Measurements from ENCODE around the gene STRBP. TPM values are rescaled to one million over a fixed set of nuclear protein-coding genes. Genes with fewer than 3 reads are reported as not detected.

STRBP gene
- total and polyA plus RNA-seq, 2 donors from 2014 or later, result 21.6 to 30.7 TPM

DNA sequence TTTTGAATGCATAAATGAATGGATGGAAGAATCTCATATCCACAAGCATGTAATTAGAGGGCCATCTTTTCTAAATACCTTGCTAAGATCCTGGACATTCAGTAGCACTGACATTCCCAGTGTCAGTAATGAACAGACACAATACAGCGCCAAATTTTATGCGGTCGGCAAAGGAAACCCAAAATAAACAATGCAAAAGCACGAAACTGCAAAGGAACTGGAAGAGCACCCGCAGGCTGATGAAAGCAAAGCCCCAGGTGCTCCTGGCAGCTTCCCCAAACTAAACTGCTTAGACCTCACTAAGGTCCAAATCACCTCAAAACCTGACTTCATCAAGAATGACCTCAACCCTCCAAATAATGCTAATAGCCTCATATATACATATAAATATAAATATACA lies 133.0 kb downstream of the STRBP start:
- H3K4me1 ChIP-seq (ENCODE audit: control insufficient read depth in 2 of 3, insufficient read depth in 2 of 3, low read depth in 1 of 3, low read length in 3 of 3), result no peaks in the 10 kb centered on the region
- H3K9ac ChIP-seq (ENCODE audit: low read length in 3 of 3), result no peak overlapping the region
- TF ChIP-seq, protein P1, sequence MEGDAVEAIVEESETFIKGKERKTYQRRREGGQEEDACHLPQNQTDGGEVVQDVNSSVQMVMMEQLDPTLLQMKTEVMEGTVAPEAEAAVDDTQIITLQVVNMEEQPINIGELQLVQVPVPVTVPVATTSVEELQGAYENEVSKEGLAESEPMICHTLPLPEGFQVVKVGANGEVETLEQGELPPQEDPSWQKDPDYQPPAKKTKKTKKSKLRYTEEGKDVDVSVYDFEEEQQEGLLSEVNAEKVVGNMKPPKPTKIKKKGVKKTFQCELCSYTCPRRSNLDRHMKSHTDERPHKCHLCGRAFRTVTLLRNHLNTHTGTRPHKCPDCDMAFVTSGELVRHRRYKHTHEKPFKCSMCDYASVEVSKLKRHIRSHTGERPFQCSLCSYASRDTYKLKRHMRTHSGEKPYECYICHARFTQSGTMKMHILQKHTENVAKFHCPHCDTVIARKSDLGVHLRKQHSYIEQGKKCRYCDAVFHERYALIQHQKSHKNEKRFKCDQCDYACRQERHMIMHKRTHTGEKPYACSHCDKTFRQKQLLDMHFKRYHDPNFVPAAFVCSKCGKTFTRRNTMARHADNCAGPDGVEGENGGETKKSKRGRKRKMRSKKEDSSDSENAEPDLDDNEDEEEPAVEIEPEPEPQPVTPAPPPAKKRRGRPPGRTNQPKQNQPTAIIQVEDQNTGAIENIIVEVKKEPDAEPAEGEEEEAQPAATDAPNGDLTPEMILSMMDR (IDR thresholded peaks at IDR 0.05; ENCODE audit: borderline replicate concordance, extremely low read depth, insufficient read depth), result no peak
- no peak for FAIRE-seq
- H3K36me3 ChIP-seq (ENCODE audit: control insufficient read depth in 2 of 3, insufficient read depth in 3 of 3, low read length in 3 of 3), result peaks cover 2 to 6% (median 4%) of the 10 kb centered on the region in 3 donors
- no peaks in the 10 kb centered on the region for H3K9me3 ChIP-seq (ENCODE audit: control insufficient read depth in 2 of 3, insufficient read depth in 1 of 3, low read length in 3 of 3)
- intact Hi-C loops (cut with DNase I), result no loop called here
- H3K4me3 ChIP-seq (ENCODE audit: low read length in 3 of 3), result no peak overlapping the region
- H3K27ac ChIP-seq (ENCODE audit: low read depth in 2 of 2, low read length in 2 of 2), result no peak overlapping the region
- H3K27me3 ChIP-seq (ENCODE audit: control insufficient read depth, insufficient read depth, low read length), result no peaks in the 10 kb centered on the region
- DNase-seq, result no peak

DNA sequence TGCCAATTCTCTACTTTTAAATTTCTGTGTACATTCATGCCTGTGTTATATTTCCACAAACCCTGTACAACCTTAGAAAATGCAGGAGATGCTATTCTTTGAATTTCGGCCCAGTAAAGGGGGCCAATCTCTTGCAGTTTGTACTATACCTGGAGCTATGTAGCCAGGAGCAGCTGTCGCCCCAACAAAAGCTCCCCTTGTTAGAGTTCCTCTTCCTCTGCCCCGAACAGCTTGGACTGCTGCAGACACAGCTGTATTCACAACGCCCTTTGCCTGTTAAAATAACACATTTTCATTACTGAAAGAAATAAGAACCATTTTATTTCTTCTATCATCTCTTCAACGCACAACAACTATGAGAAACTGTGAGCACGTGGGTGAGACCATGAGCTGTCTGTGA lies 135.7 kb downstream of the STRBP start:
- Histone ChIP-seq H3K27ac (ENCODE audit: low read depth in 2 of 2, low read length in 2 of 2) (no peak overlapping the region), H3K36me3 (ENCODE audit: control insufficient read depth in 2 of 3, insufficient read depth in 3 of 3, low read length in 3 of 3) (peaks cover 2 to 11% (median 4%) of the 10 kb centered on the region in 3 donors), H3K4me3 (ENCODE audit: low read length in 3 of 3) (no peak overlapping the region), H3K27me3 (ENCODE audit: control insufficient read depth, insufficient read depth, low read length) (no peaks in the 10 kb centered on the region), H3K9me3 (ENCODE audit: control insufficient read depth in 2 of 3, insufficient read depth in 1 of 3, low read length in 3 of 3) (no peaks in the 10 kb centered on the region), H3K9ac (ENCODE audit: low read length in 3 of 3) (no peak overlapping the region), H3K4me1 (ENCODE audit: control insufficient read depth in 2 of 3, insufficient read depth in 2 of 3, low read depth in 1 of 3, low read length in 3 of 3) (no peaks in the 10 kb centered on the region)
- intact Hi-C loops (cut with DNase I), result no loop called here
- TF ChIP-seq, protein P1 (IDR thresholded peaks at IDR 0.05; ENCODE audit: borderline replicate concordance, extremely low read depth, insufficient read depth), result no peak
- no peak for DNase-seq
- FAIRE-seq, result no peak

DNA sequence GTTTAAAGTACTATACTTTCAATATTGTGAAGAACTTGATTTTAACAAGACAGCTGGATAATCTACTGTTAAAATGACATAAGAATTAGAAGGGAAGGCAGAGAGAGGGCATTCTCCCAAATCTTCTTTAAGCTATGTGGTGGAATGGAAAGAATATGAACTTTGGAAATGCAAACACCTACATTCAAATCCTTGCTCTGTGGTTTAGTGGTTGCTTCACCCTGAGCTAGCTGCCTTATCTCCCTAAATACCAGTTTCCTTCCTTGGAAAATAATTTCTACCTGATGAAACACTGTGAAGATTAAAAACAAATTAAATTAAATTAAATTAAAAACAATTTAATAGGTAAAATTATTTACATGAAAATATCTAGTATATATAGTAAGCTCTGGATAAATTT lies 136.4 kb downstream of the STRBP start:
- Histone ChIP-seq H3K9me3 (ENCODE audit: control insufficient read depth in 2 of 3, insufficient read depth in 1 of 3, low read length in 3 of 3) (no peaks in the 10 kb centered on the region), H3K9ac (ENCODE audit: low read length in 3 of 3) (no peak overlapping the region), H3K4me1 (ENCODE audit: control insufficient read depth in 2 of 3, insufficient read depth in 2 of 3, low read depth in 1 of 3, low read length in 3 of 3) (no peaks in the 10 kb centered on the region), H3K36me3 (ENCODE audit: control insufficient read depth in 2 of 3, insufficient read depth in 3 of 3, low read length in 3 of 3) (peaks cover 2 to 16% (median 4%) of the 10 kb centered on the region in 3 donors), H3K27ac (ENCODE audit: low read depth in 2 of 2, low read length in 2 of 2) (no peak overlapping the region), H3K27me3 (ENCODE audit: control insufficient read depth, insufficient read depth, low read length) (no peaks in the 10 kb centered on the region), H3K4me3 (ENCODE audit: low read length in 3 of 3) (no peak overlapping the region)
- intact Hi-C loops (cut with DNase I), result no loop called here
- DNase-seq (no peak), FAIRE-seq (no peak)
- TF ChIP-seq, protein P1 (IDR thresholded peaks at IDR 0.05; ENCODE audit: borderline replicate concordance, extremely low read depth, insufficient read depth), result no peak

DNA sequence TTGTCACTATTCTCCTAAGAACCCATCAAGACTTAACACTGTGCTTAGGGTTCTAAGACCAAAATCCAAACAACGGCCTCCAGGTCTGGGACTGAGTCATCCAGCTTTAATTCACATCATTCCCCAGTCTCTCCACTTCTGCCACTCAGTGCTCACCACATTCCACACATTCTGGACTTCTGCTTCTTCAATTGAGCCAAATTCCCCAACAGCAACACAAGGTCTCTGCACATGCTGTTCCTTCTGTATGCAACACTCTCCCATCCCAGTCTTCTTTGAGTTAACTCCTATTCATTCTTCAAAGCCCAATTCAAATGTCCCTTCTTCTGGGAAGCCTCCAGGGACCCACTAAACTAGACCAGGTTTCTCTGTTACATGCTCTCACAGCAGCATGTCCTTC lies 137.1 kb downstream of the STRBP start:
- no peak overlapping the region for H3K4me3 ChIP-seq (ENCODE audit: low read length in 3 of 3)
- no peaks in the 10 kb centered on the region for H3K4me1 ChIP-seq (ENCODE audit: control insufficient read depth in 2 of 3, insufficient read depth in 2 of 3, low read depth in 1 of 3, low read length in 3 of 3)
- H3K27me3 ChIP-seq (ENCODE audit: control insufficient read depth, insufficient read depth, low read length), result no peaks in the 10 kb centered on the region
- H3K36me3 ChIP-seq (ENCODE audit: control insufficient read depth in 2 of 3, insufficient read depth in 3 of 3, low read length in 3 of 3), result peaks cover 2 to 16% (median 4%) of the 10 kb centered on the region in 3 donors
- DNase-seq (no peak), FAIRE-seq (no peak)
- no peak overlapping the region for H3K27ac ChIP-seq (ENCODE audit: low read depth in 2 of 2, low read length in 2 of 2)
- TF ChIP-seq, protein P1 (IDR thresholded peaks at IDR 0.05; ENCODE audit: borderline replicate concordance, extremely low read depth, insufficient read depth), result no peak
- H3K9me3 ChIP-seq (ENCODE audit: control insufficient read depth in 2 of 3, insufficient read depth in 1 of 3, low read length in 3 of 3), result no peaks in the 10 kb centered on the region
- intact Hi-C loops (cut with DNase I), result no loop called here
- H3K9ac ChIP-seq (ENCODE audit: low read length in 3 of 3), result no peak overlapping the region

Data from kidney (tissue), 14 donors.